Heart right ventricle (tissue), 16 donors: Measurements from ENCODE around the gene TASP1. TPM values are rescaled to one million over a fixed set of nuclear protein-coding genes. Genes with fewer than 3 reads are reported as not detected.

Source experiments
- ATAC-seq, 8 donors: fragments of 200-7000 bp; cut with Tn5 transposase; one replicate each; pipeline ENCODE4 v1.9.1; 2020; ENCODE audit warnings: mild to moderate bottlenecking in 8 of 8, moderate library complexity in 8 of 8, moderate number of reproducible peaks in 1 of 8
- DNase-seq, 2 donors: peaks; one replicate each; pipeline ENCODE4 v3.0.0-alpha.2; 2020
- H3K27ac ChIP-seq, 10 donors: fragments of 200-600 bp; sonication (generic) in 2 of 10; one replicate each; pipeline versions ENCODE4 v1.5.0 to v1.8.0; 2020 to 2022; ENCODE audit warnings: mild to moderate bottlenecking in 3 of 10
- H3K27me3 ChIP-seq, 7 donors: fragments of 200-600 bp; one replicate each; pipeline ENCODE4 v1.8.0; 2021 to 2022; ENCODE audit warnings: mild to moderate bottlenecking in 2 of 7
- H3K36me3 ChIP-seq, 9 donors: fragments of 200-600 bp; sonication (generic) in 1 of 9; one replicate each; pipeline versions ENCODE4 v1.5.0 to v1.8.0; 2020 to 2022; ENCODE audit warnings: mild to moderate bottlenecking in 2 of 9
- H3K4me1 ChIP-seq, 9 donors: fragments of 200-600 bp; sonication (generic) in 1 of 9; one replicate each; pipeline versions ENCODE4 v1.5.0 to v1.8.0; 2020 to 2022; ENCODE audit warnings: mild to moderate bottlenecking in 4 of 9
- H3K4me3 ChIP-seq, 10 donors: fragments of 200-600 bp; sonication (generic) in 2 of 10; one replicate each; pipeline versions ENCODE4 v1.5.0 to v1.8.0; 2020 to 2022; ENCODE audit warnings: mild to moderate bottlenecking in 7 of 10, moderate library complexity in 2 of 10
- H3K9me3 ChIP-seq, 11 donors: fragments of 200-600 bp in 10 of 11; sonication (generic) in 2 of 11; one replicate each; pipeline versions ENCODE4 v1.5.0 to v1.8.0; 2013 to 2022; ENCODE audit warnings: mild to moderate bottlenecking in 2 of 11, control low read depth in 1 of 11, moderate library complexity in 1 of 11
- WGBS, 2 donors: extraction: QIAGEN DNeasy Blood & Tissue Kit; methylation state at CpG; one replicate each; pipeline ENCODE4 v1.1.7; 2013; ENCODE audit warnings: inconsistent platforms in 1 of 2; 5-methylcytosine and 5-hydroxymethylcytosine counted together
- intact Hi-C, 10 donors: fragments of 100-400 bp; cut with DNase I; formaldehyde crosslinking; loops; one replicate each; pipeline versions ENCODE4 v1.11.1 to v1.14.2; 2022
- polyA plus RNA-seq, 2 donors: library from polyadenylated mRNA; stranded (reverse); fragments of 200-250 nt; gene quantifications; one replicate each; pipeline ENCODE4 v1.2.3, GENCODE V29; 2013
- total RNA-seq, 10 donors: library from RNA; stranded (reverse); fragmentation: NEBNext Ultra II Directional in 3 of 10; extraction: Animal tissue kit (Norgen Biotek cat#: 25700) in 3 of 10; gene quantifications; one replicate each; pipeline versions ENCODE4 v1.2.1 to v1.2.4, GENCODE V29; 2021 to 2023
- TF ChIP-seq, protein P1 (sequence below), 9 donors: fragments of 200-600 bp; sonication (generic) in 2 of 9; IDR thresholded peaks; one replicate each; pipeline versions ENCODE4 v1.5.0 to v1.8.0; 2021 to 2022; ENCODE audit warnings: antibody characterized with exemption in 9 of 9, mild to moderate bottlenecking in 5 of 9, moderate library complexity in 1 of 9
- donor health status: Arrhythmogenic right ventricular cardiomyopathy.
- donor health status: ischemic (EF 13 %, LVEDD 7.1; RV severe dilation, severe dysfunction).
- donor health status: healthy with polysubstance abuse.
- donor health status: DM: no; HTN: yes; CAD: no.
- donor health status: DM: no; HTN: no; CAD: no.
- donor health status: ischemic (EF 25% LVEDD 6.9; RV normal size, moderate dysfunction).
- donor health status: ischemic (EF 25% LVEDD 5.7; RV mildly dilated, moderate dysfunction).
- donor health status: healthy.
- donor health status: DM: yes; HTN: yes; CAD: no.
- donor health status: Ischemic cardiomyopathy.
- donor health status: ischemic (EF 35%, LVEDD 5.7; RV mildly dilated, moderate dysfunction).
- donor health status: nonischemic (EF 11% LVEDD 7.7; RV severe dilation, severe dysfunction).
- donor health status: DM: yes; HTN: yes; CAD: no.
- donor health status: PGD.
- donor health status: ischemic (EF 29% LVEDD 5.4; RV normal size, mild dysfunction).
- donor health status: nonischemic (EF 23%, LVEDD 6.1; RV moderate dilation, normal function).

TASP1 gene
- total and polyA plus RNA-seq, 12 donors = 2.1 to 8.5 (median 5.8) TPM

DNA sequence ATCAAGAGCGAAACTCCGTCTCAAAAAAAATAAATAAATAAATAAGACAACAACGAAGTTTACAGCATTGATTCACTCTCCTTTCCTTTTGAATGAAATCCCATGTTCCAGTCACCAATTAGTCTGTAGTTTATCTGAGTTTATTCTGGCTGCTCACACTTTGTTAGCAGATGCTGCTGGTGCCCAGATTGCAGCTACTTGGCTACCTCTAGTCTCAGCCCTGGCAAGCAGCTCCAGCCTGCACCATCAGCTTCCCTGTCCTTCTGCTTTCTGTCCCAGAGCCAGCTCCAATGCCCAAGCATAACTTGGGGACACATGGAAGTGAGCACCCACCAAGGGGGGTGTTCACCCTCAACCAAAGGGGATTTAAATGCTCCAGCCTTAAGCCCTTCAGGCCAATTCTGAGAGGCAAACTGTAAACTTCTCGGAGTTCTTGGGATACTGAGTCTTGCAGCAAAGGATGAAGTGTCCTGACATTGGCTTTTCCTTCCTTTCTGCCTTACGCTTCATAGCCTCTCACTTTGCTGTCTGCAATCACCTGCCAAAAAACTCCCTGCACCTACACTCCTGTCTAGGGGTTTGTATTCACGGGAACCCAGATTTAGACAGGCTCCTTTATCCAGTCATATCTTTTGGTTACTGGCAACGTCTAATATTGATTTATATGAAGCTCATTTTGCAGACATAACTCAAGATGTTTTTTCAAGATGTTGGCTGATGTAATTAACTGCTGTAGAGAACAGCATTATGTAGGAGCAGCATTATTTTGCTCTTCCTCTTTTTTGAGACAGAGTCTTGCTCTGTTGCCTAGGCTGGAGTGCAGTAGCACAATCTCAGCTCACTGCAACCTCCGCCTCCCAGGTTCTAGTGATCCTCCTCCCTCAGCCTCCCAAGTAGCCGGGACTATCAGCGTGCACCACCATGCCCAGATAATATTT, 9.8 kb upstream of the TASP1 start:
- Histone ChIP-seq H3K27ac (peak overlapping the region in 1 of 10 donors; percentile 44), H3K36me3 (no peaks in the 10 kb centered on the region), H3K4me1 (peaks cover 0 to 24% (median 7%) of the 10 kb centered on the region in 9 donors), H3K9me3 (peaks cover 0 to 7% (median 0%) of the 10 kb centered on the region in 11 donors), H3K27me3 (peaks cover 0 to 18% (median 9%) of the 10 kb centered on the region in 7 donors), H3K4me3 (no peak overlapping the region)
- WGBS, 2 donors = 68 to 74% methylated on average over 10 of the region's 10 CpGs
- TF ChIP-seq, protein P1, sequence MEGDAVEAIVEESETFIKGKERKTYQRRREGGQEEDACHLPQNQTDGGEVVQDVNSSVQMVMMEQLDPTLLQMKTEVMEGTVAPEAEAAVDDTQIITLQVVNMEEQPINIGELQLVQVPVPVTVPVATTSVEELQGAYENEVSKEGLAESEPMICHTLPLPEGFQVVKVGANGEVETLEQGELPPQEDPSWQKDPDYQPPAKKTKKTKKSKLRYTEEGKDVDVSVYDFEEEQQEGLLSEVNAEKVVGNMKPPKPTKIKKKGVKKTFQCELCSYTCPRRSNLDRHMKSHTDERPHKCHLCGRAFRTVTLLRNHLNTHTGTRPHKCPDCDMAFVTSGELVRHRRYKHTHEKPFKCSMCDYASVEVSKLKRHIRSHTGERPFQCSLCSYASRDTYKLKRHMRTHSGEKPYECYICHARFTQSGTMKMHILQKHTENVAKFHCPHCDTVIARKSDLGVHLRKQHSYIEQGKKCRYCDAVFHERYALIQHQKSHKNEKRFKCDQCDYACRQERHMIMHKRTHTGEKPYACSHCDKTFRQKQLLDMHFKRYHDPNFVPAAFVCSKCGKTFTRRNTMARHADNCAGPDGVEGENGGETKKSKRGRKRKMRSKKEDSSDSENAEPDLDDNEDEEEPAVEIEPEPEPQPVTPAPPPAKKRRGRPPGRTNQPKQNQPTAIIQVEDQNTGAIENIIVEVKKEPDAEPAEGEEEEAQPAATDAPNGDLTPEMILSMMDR (IDR thresholded peaks at IDR 0.05) = no peak
- ATAC-seq (peak in 4 of 8 donors; percentile 36 to 72 (median 60)), DNase-seq (peak; percentile 13 to 17)
- intact Hi-C loops = no loop called here

- H3K4me3 ChIP-seq = no peak overlapping the region
- no peak overlapping the region for H3K27ac ChIP-seq
- no peaks in the 10 kb centered on the region for H3K36me3 ChIP-seq
- peaks cover 0 to 19% (median 9%) of the 10 kb centered on the region in 7 donors for H3K27me3 ChIP-seq
- TF ChIP-seq, protein P1 (IDR thresholded peaks at IDR 0.05) = no peak
- ATAC-seq (no peak), DNase-seq (no peak)
- H3K4me1 ChIP-seq = peaks cover 0 to 14% (median 9%) of the 10 kb centered on the region in 9 donors
- intact Hi-C loops = no loop called here
- H3K9me3 ChIP-seq = peaks cover 0 to 7% (median 0%) of the 10 kb centered on the region in 11 donors
- 71 to 77% methylated on average over 4 of the region's 4 CpGs for WGBS, 2 donors
These were observed 5.3 kb upstream of the TASP1 start for GRCh38 chr20:13644010-13644409.

GRCh38 chr20:13639150-13639497, 392 bp upstream of the TASP1 start:
- 8 to 10% methylated on average over 9 of the region's 9 CpGs for WGBS, 2 donors
- Histone ChIP-seq H3K27ac (peak overlapping the region in 5 of 10 donors; percentile 61 to 89 (median 79)), H3K4me1 (peaks cover 0 to 15% (median 11%) of the 10 kb centered on the region in 9 donors), H3K4me3 (peak overlapping the region; percentile 78 to 98 (median 93)), H3K27me3 (peaks cover 0 to 11% (median 0%) of the 10 kb centered on the region in 7 donors), H3K36me3 (no peaks in the 10 kb centered on the region), H3K9me3 (no peaks in the 10 kb centered on the region)
- intact Hi-C loops = loop anchor here in 3 of 10 donors (5.0 to 10.0 kb wide), 3 partner anchors 136 to 146 kb away; partner anchors contain the start of genes ESF1 (in 2 of the 3) and NDUFAF5 (in 1 of the 3)
- TF ChIP-seq, protein P1 (IDR thresholded peaks at IDR 0.05) = no peak
- ATAC-seq = peak in 5 of 8 donors; percentile 7 to 31 (median 17)
- DNase-seq = no peak

- intact Hi-C loops = loop anchor here in 3 of 10 donors (5.0 to 10.0 kb wide), 3 partner anchors 137 to 147 kb away; partner anchors contain the start of genes ESF1 (in 2 of the 3) and NDUFAF5 (in 1 of the 3)
- Histone ChIP-seq H3K27ac (peak overlapping the region in 9 of 10 donors; percentile 34 to 89 (median 68)), H3K9me3 (no peaks in the 10 kb centered on the region), H3K4me3 (peak overlapping the region; percentile 78 to 98 (median 93)), H3K4me1 (peaks cover 0 to 15% (median 11%) of the 10 kb centered on the region in 9 donors), H3K27me3 (peaks cover 0 to 4% (median 0%) of the 10 kb centered on the region in 7 donors), H3K36me3 (no peaks in the 10 kb centered on the region)
- WGBS, 2 donors = 0 to 2% methylated on average over 7 of the region's 7 CpGs
- TF ChIP-seq, protein P1 (IDR thresholded peaks at IDR 0.05) = no peak
- DNase-seq (no peak), ATAC-seq (peak in 2 of 8 donors; percentile 1 to 17)
These were observed 603 bp downstream of the TASP1 start for GRCh38 chr20:13638162-13638495.
